CD4-positive, alpha-beta T cell (primary cell): ENCODE results near the gene MUSK. TPM values are rescaled to one million over a fixed set of nuclear protein-coding genes. Genes with fewer than 3 reads are reported as not detected.

Source experiments
- ATAC-seq: fragments of 200-7000 bp; cut with Tn5 transposase; one replicate; pipeline ENCODE4 v1.10.0; 2022; ENCODE audit warnings: mild to moderate bottlenecking; ENCODE audit not compliant: poor library complexity
- CTCF ChIA-PET: fragments of 350-600 bp; sonication (Branson Sonifier 250); formaldehyde crosslinking; loops from one replicate; lab custom pipeline; 2021; ENCODE audit warnings: antibody characterized with exemption, inconsistent platforms; lab: Charles Lee
- POLR2A ChIA-PET: fragments of 350-600 bp; sonication (Branson Sonifier 250); formaldehyde crosslinking; loops from one replicate; lab custom pipeline; 2021; ENCODE audit warnings: antibody characterized with exemption, inconsistent platforms; lab: Charles Lee
- DNase-seq, 14 experiments: peaks; one replicate each; pipeline ENCODE4 v3.0.0-alpha.2; 2013 to 2020; ENCODE audit warnings: mixed read lengths in 2 of 14
- H3K27ac ChIP-seq, 2 donors: one replicate each; pipeline versions ENCODE4 v1.5.1 to v1.7.0; 2013; ENCODE audit warnings: low read length in 2 of 2, low read depth in 1 of 2, mild to moderate bottlenecking in 1 of 2
- H3K27me3 ChIP-seq, 2 experiments: 1 replicate in 1 of 2; 2 replicates in 1 of 2; pipeline versions ENCODE4 v1.6.1 to v1.7.0; 2013; ENCODE audit warnings: low read length in 2 of 2, control low read depth in 1 of 2, mild to moderate bottlenecking in 1 of 2, moderate library complexity in 1 of 2; ENCODE audit not compliant: insufficient read depth in 2 of 2, control insufficient read depth in 1 of 2
- H3K36me3 ChIP-seq: one replicate; pipeline ENCODE4 v1.6.1; 2013; ENCODE audit warnings: low read length, control low read depth; ENCODE audit not compliant: insufficient read depth
- H3K4me1 ChIP-seq: one replicate; pipeline ENCODE4 v1.6.1; 2013; ENCODE audit warnings: low read length, control low read depth; ENCODE audit not compliant: insufficient read depth
- H3K4me3 ChIP-seq: one replicate; pipeline ENCODE4 v1.5.1; 2013; ENCODE audit warnings: mild to moderate bottlenecking, low read length, moderate library complexity
- H3K9me3 ChIP-seq, 2 experiments: 1 replicate in 1 of 2; 2 replicates in 1 of 2; pipeline versions ENCODE4 v1.6.1 to v1.7.0; 2013; ENCODE audit warnings: low read length in 2 of 2, mild to moderate bottlenecking in 2 of 2, control low read depth in 1 of 2, moderate library complexity in 1 of 2; ENCODE audit not compliant: control insufficient read depth in 1 of 2, insufficient read depth in 1 of 2
- H3K27ac Mint-ChIP-seq: one replicate; pipeline ENCODE4 v1.8.0; 2020; ENCODE audit warnings: mixed read lengths
- H3K27me3 Mint-ChIP-seq: one replicate; pipeline ENCODE4 v1.8.0; 2021; ENCODE audit warnings: mixed read lengths
- H3K36me3 Mint-ChIP-seq: one replicate; pipeline ENCODE4 v1.8.0; 2021; ENCODE audit warnings: low read depth, mixed read lengths
- H3K4me1 Mint-ChIP-seq: one replicate; pipeline ENCODE4 v1.8.0; 2021; ENCODE audit warnings: low read depth, mixed read lengths
- H3K4me3 Mint-ChIP-seq: one replicate; pipeline ENCODE4 v1.8.0; 2020; ENCODE audit warnings: mild to moderate bottlenecking, mixed read lengths
- H3K9me3 Mint-ChIP-seq: one replicate; pipeline ENCODE4 v1.8.0; 2020; ENCODE audit warnings: mixed read lengths
- intact Hi-C, 2 experiments: fragments of 100-400 bp; cut with DNase I in 1 of 2; cut with micrococcal nuclease in 1 of 2; formaldehyde crosslinking; loops; one replicate each; pipeline versions ENCODE4 v1.15.1 to v1.9.0; 2023 to 2025; cut with DNase I, micrococcal nuclease
- total RNA-seq, 174 experiments: library from RNA in 2 of 174; stranded (reverse) in 2 of 174; gene quantifications; one replicate each; pipeline ENCODE4 v1.2.3 and lab custom pipeline; 2021 to 2026
- TF ChIP-seq, protein P1 (sequence below): fragments of 200-600 bp; IDR thresholded peaks from one replicate; pipeline ENCODE4 v1.8.0; 2022; ENCODE audit warnings: antibody characterized with exemption, mild to moderate bottlenecking

The MUSK gene
- total RNA-seq, 2 experiments from 2014 or later: not detected

GRCh38 chr9:110650991-110651411 lies 17.6 kb upstream of the MUSK start:
- intact Hi-C loops: no loop called here
- H3K9me3 ChIP-seq: no peaks in the 10 kb centered on the region
- ATAC-seq (no peak), DNase-seq (no peak)
- ChIA-PET CTCF (no interaction called here), POLR2A (no interaction called here)
- Mint-ChIP-seq H3K9me3 (no peaks in the 10 kb centered on the region), H3K27ac (no peak overlapping the region), H3K4me1 (no peaks in the 10 kb centered on the region), H3K36me3 (no peaks in the 10 kb centered on the region), H3K27me3 (no peaks in the 10 kb centered on the region), H3K4me3 (no peak overlapping the region)
- TF ChIP-seq, protein P1, sequence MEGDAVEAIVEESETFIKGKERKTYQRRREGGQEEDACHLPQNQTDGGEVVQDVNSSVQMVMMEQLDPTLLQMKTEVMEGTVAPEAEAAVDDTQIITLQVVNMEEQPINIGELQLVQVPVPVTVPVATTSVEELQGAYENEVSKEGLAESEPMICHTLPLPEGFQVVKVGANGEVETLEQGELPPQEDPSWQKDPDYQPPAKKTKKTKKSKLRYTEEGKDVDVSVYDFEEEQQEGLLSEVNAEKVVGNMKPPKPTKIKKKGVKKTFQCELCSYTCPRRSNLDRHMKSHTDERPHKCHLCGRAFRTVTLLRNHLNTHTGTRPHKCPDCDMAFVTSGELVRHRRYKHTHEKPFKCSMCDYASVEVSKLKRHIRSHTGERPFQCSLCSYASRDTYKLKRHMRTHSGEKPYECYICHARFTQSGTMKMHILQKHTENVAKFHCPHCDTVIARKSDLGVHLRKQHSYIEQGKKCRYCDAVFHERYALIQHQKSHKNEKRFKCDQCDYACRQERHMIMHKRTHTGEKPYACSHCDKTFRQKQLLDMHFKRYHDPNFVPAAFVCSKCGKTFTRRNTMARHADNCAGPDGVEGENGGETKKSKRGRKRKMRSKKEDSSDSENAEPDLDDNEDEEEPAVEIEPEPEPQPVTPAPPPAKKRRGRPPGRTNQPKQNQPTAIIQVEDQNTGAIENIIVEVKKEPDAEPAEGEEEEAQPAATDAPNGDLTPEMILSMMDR: no peak
- H3K36me3 ChIP-seq: no peaks in the 10 kb centered on the region
- no peaks in the 10 kb centered on the region for H3K4me1 ChIP-seq
- H3K27me3 ChIP-seq: no peaks in the 10 kb centered on the region
- no peak overlapping the region for H3K27ac ChIP-seq
- H3K4me3 ChIP-seq: no peak overlapping the region

- intact Hi-C loops: no loop called here
- Mint-ChIP-seq H3K36me3 (no peaks in the 10 kb centered on the region), H3K9me3 (no peaks in the 10 kb centered on the region), H3K27me3 (no peaks in the 10 kb centered on the region), H3K4me3 (no peak overlapping the region), H3K27ac (no peak overlapping the region), H3K4me1 (no peaks in the 10 kb centered on the region)
- ChIA-PET CTCF (no interaction called here), POLR2A (no interaction called here)
- ATAC-seq: no peak
- TF ChIP-seq, protein P1: no peak
- DNase-seq: no peak
- H3K4me1 ChIP-seq: no peaks in the 10 kb centered on the region
- no peak overlapping the region for H3K27ac ChIP-seq
- no peaks in the 10 kb centered on the region for H3K36me3 ChIP-seq
- H3K4me3 ChIP-seq: no peak overlapping the region
- no peaks in the 10 kb centered on the region for H3K9me3 ChIP-seq
- no peaks in the 10 kb centered on the region for H3K27me3 ChIP-seq
Observed at GRCh38 chr9:110655754-110656641, 12.6 kb upstream of the MUSK start.

- intact Hi-C loops: no loop called here
- CTCF ChIA-PET: no interaction called here
- no peaks in the 10 kb centered on the region for H3K4me1 ChIP-seq
Observed at GRCh38 chr9:110659891-110660541, 8.6 kb upstream of the MUSK start.

More at GRCh38 chr9:110659891-110660541, 8.6 kb upstream of the MUSK start:
- H3K9me3 ChIP-seq: no peaks in the 10 kb centered on the region
- H3K27me3 Mint-ChIP-seq: no peaks in the 10 kb centered on the region
- H3K27ac Mint-ChIP-seq: no peak overlapping the region
- no peaks in the 10 kb centered on the region for H3K27me3 ChIP-seq
- no peak for ATAC-seq
- no peak overlapping the region for H3K27ac ChIP-seq
- no peaks in the 10 kb centered on the region for H3K4me1 Mint-ChIP-seq
- no peaks in the 10 kb centered on the region for H3K36me3 Mint-ChIP-seq
- no peak overlapping the region for H3K4me3 Mint-ChIP-seq
- no peaks in the 10 kb centered on the region for H3K36me3 ChIP-seq
- H3K4me3 ChIP-seq: no peak overlapping the region
- TF ChIP-seq, protein P1: no peak
- POLR2A ChIA-PET: interaction anchor here (0.6 to 0.7 kb wide), 2 partner anchors 244 to 969 kb away, joined by 3 to 4 read pairs; no protein-coding TSS in a partner anchor
- DNase-seq: no peak
- H3K9me3 Mint-ChIP-seq: no peaks in the 10 kb centered on the region
